LNCaP clone FGC (cell line): ENCODE data around the gene TBC1D14.

ENCODE experiments used
- DNase-seq: peaks from one replicate; pipeline ENCODE4 v3.0.0-alpha.2; 2011; ENCODE audit warnings: low read depth
- H3K4me3 ChIP-seq: 2 replicates; pipeline ENCODE4 v1.5.1; 2011; ENCODE audit warnings: mild to moderate bottlenecking, low read depth, low read length, control low read depth
- CTCF ChIP-seq: IDR thresholded peaks from 2 replicates; pipeline ENCODE4 v1.5.1; 2012; ENCODE audit warnings: mild to moderate bottlenecking; ENCODE audit not compliant: control insufficient read depth, insufficient read depth; ENCODE audit errors: extremely low read depth

The TBC1D14 gene

GRCh38 chr4:7001271-7001670 is 91.6 kb downstream of the TBC1D14 start:
- H3K4me3 ChIP-seq, result no peak overlapping the region
- TF ChIP-seq CTCF, result no peak
- DNase-seq, result no peak

GRCh38 chr4:7002336-7002735 is 92.7 kb downstream of the TBC1D14 start:
- DNase-seq, result no peak
- H3K4me3 ChIP-seq, result no peak overlapping the region
- no peak for TF ChIP-seq CTCF

GRCh38 chr4:7003176-7003878 is 93.7 kb downstream of the TBC1D14 start:
- no peak for DNase-seq
- TF ChIP-seq CTCF, result no peak

GRCh38 chr4:7003879-7004240 is 94.2 kb downstream of the TBC1D14 start:
- no peak overlapping the region for H3K4me3 ChIP-seq
- TF ChIP-seq CTCF, result no peak
- DNase-seq, result no peak

More at GRCh38 chr4:7003176-7003878, 93.7 kb downstream of the TBC1D14 start:
- H3K4me3 ChIP-seq, result no peak overlapping the region

GRCh38 chr4:7004331-7004730 is 94.7 kb downstream of the TBC1D14 start:
- no peak overlapping the region for H3K4me3 ChIP-seq
- TF ChIP-seq CTCF, result no peak
- no peak for DNase-seq

GRCh38 chr4:7005571-7005970 is 95.9 kb downstream of the TBC1D14 start:
- DNase-seq, result no peak
- no peak overlapping the region for H3K4me3 ChIP-seq
- no peak for TF ChIP-seq CTCF

- H3K4me3 ChIP-seq, result no peak overlapping the region
- TF ChIP-seq CTCF, result no peak
- no peak for DNase-seq
Observed at GRCh38 chr4:7006411-7006810, 96.8 kb downstream of the TBC1D14 start.
